Endothelial cell of umbilical vein (primary cell): Measurements from ENCODE around the gene DDX3X. TPM values are rescaled to one million over a fixed set of nuclear protein-coding genes. Genes with fewer than 3 reads are reported as not detected.

Experiments used
- BruUV-seq: library from RNA; stranded (reverse); fragments of 400-500 nt; replicated peaks from 2 replicates; lab custom pipeline; 2021; lab: Mats Ljungman, UMichigan
- CTCF ChIA-PET: fragments of 300-600, 350-600 bp; sonication (Branson Sonifier 250); formaldehyde crosslinking; loops from one replicate; lab custom pipeline; 2021; ENCODE audit warnings: antibody characterized with exemption, inconsistent platforms; lab: Charles Lee
- POLR2A ChIA-PET: fragments of 300-600, 350-600 bp; sonication (Branson Sonifier 250); formaldehyde crosslinking; loops from one replicate; lab custom pipeline; 2021; ENCODE audit warnings: antibody characterized with exemption, inconsistent platforms; lab: Charles Lee
- DNase-seq: peaks from one replicate; pipeline ENCODE4 v3.0.0-alpha.2; 2011; ENCODE audit warnings: low read depth, low spot score
- FAIRE-seq: peaks from 2 replicates; lab custom pipeline; 2011; peaks lifted over from hg19 to GRCh38; lab: Jason Lieb, UNC
- H2AFZ ChIP-seq: 2 replicates; pipeline ENCODE4 v1.6.0; 2012; ENCODE audit warnings: low read depth, low read length, control low read depth, inconsistent platforms
- H3K27ac ChIP-seq: 2 replicates; pipeline ENCODE4 v1.5.1; 2011; ENCODE audit warnings: low read depth, mild to moderate bottlenecking, control low read depth, low read length, moderate library complexity; ENCODE audit not compliant: insufficient read depth
- H3K27me3 ChIP-seq, 2 experiments: 2 replicates each; pipeline versions ENCODE4 v1.6.0 to v1.6.1; 2011; ENCODE audit warnings: low read length in 2 of 2, mixed read lengths in 1 of 2; ENCODE audit not compliant: control insufficient read depth in 2 of 2, insufficient read depth in 2 of 2
- H3K36me3 ChIP-seq, 2 experiments: 2 replicates in 1 of 2; 3 replicates in 1 of 2; pipeline ENCODE4 v1.5.1; 2011; ENCODE audit warnings: low read length in 2 of 2, mild to moderate bottlenecking in 1 of 2, moderate library complexity in 1 of 2; ENCODE audit not compliant: control insufficient read depth in 2 of 2, insufficient read depth in 2 of 2; ENCODE audit errors: extremely low read depth in 1 of 2
- H3K4me1 ChIP-seq: 3 replicates; pipeline ENCODE4 v1.5.1; 2011; ENCODE audit warnings: mild to moderate bottlenecking, low read length; ENCODE audit not compliant: control insufficient read depth, insufficient read depth; ENCODE audit errors: extremely low read depth
- H3K4me2 ChIP-seq: 2 replicates; pipeline ENCODE4 v1.6.1; 2011; ENCODE audit warnings: low read length, control low read depth, mixed read lengths; ENCODE audit not compliant: insufficient read depth
- H3K4me3 ChIP-seq, 3 experiments: fragments of 200-600 bp in 1 of 3; sonication (generic), shearing (Covaris generic) in 1 of 3; replicated peaks in 1 of 3; 2 replicates each; pipeline ENCODE4 v1.5.1; 2011 to 2016; ENCODE audit warnings: control low read depth in 3 of 3, low read length in 3 of 3, mild to moderate bottlenecking in 2 of 3, inconsistent platforms in 1 of 3, low read depth in 1 of 3, moderate library complexity in 1 of 3; ENCODE audit not compliant: insufficient read depth in 1 of 3
- H3K79me2 ChIP-seq: 2 replicates; pipeline ENCODE4 v1.6.0; 2012; ENCODE audit warnings: low read length, inconsistent platforms; ENCODE audit not compliant: control insufficient read depth, insufficient read depth
- H3K9ac ChIP-seq: replicated peaks from 2 replicates; pipeline ENCODE3; 2011; ENCODE audit warnings: low read length, control low read depth; ENCODE audit not compliant: insufficient read depth; ENCODE audit errors: extremely low read depth
- H3K9me1 ChIP-seq: replicated peaks from 3 replicates; pipeline ENCODE4 v1.6.0; 2011; ENCODE audit warnings: mild to moderate bottlenecking, low read length; ENCODE audit not compliant: control insufficient read depth, insufficient read depth; ENCODE audit errors: extremely low read depth
- H3K9me3 ChIP-seq: replicated peaks from 2 replicates; pipeline ENCODE4 v1.5.1; 2012; ENCODE audit warnings: low read length, inconsistent platforms; ENCODE audit not compliant: control insufficient read depth, insufficient read depth
- H4K20me1 ChIP-seq: replicated peaks from 2 replicates; pipeline ENCODE3; 2011; ENCODE audit warnings: mild to moderate bottlenecking, low read length; ENCODE audit not compliant: control insufficient read depth, insufficient read depth; ENCODE audit errors: extremely low read depth
- CTCF ChIP-seq, 2 donors: IDR thresholded peaks; 1 replicate in 1 of 2; 2 replicates in 1 of 2; pipeline ENCODE4 v1.5.1; 2011; ENCODE audit warnings: low read length in 2 of 2, mild to moderate bottlenecking in 2 of 2, moderate library complexity in 2 of 2, control low read depth in 1 of 2, inconsistent platforms in 1 of 2, low read depth in 1 of 2; ENCODE audit not compliant: insufficient read depth in 1 of 2; ENCODE audit errors: extremely low read depth in 1 of 2
- EZH2 ChIP-seq: IDR thresholded peaks from 2 replicates; pipeline ENCODE4 v1.6.1; 2012; ENCODE audit warnings: borderline replicate concordance, low read depth, mild to moderate bottlenecking, moderate library complexity, low read length, inconsistent platforms; ENCODE audit not compliant: severe bottlenecking
- FOS ChIP-seq: IDR thresholded peaks from 2 replicates; pipeline ENCODE4 v1.6.1; 2011; ENCODE audit warnings: mild to moderate bottlenecking, low read length, moderate library complexity, borderline replicate concordance; ENCODE audit not compliant: insufficient read depth
- GATA2 ChIP-seq: IDR thresholded peaks from 2 replicates; pipeline ENCODE4 v1.7.0; 2011; ENCODE audit warnings: low read depth, mild to moderate bottlenecking, moderate library complexity, mixed read lengths, low read length; ENCODE audit not compliant: insufficient read length, insufficient read depth
- JUN ChIP-seq: IDR thresholded peaks from 2 replicates; pipeline ENCODE4 v1.6.1; 2011; ENCODE audit warnings: borderline replicate concordance, low read depth; ENCODE audit not compliant: insufficient read length, insufficient read depth
- MAX ChIP-seq: IDR thresholded peaks from 2 replicates; pipeline ENCODE4 v1.6.1; 2011; ENCODE audit not compliant: insufficient read depth, insufficient read length
- MYC ChIP-seq: IDR thresholded peaks from one replicate; pipeline ENCODE4 v1.6.1; 2011; ENCODE audit warnings: mild to moderate bottlenecking, low read depth, low read length
- POLR2A ChIP-seq: IDR thresholded peaks from 2 replicates; pipeline ENCODE4 v1.6.1; 2012; ENCODE audit warnings: low read depth, mild to moderate bottlenecking, control low read depth, low read length
- POLR2AphosphoS5 ChIP-seq: IDR thresholded peaks from 2 replicates; pipeline ENCODE4 v1.6.1; 2012; ENCODE audit warnings: low read depth, mild to moderate bottlenecking, control low read depth, low read length, moderate library complexity; ENCODE audit not compliant: insufficient read depth
- dilution Hi-C: fragments of 300-500 bp; cut with MboI; formaldehyde crosslinking; loops from one replicate; pipeline ENCODE4 v1.15.0; 2019; ENCODE audit warnings: low sequenced_read_pairs; ENCODE audit not compliant: extremely low pct_ligation_motif_present
- intact Hi-C: fragments of 100-400 bp; cut with micrococcal nuclease; formaldehyde crosslinking; loops from one replicate; pipeline ENCODE4 v1.10.0; 2022
- polyA plus RNA-seq, 4 experiments: library from polyadenylated mRNA; depleted of rRNA in 3 of 4; stranded (reverse) in 3 of 4; unstranded in 1 of 4; fragments of >200 nt; gene quantifications; 2 replicates each; pipeline versions ENCODE4 v1.2.1 to v1.2.3, GENCODE V29; 2011 to 2012; ENCODE audit warnings: missing spikeins in 1 of 4
- total RNA-seq: library from RNA; stranded (reverse); gene quantifications from 2 replicates; pipeline ENCODE4 v1.2.3, GENCODE V29; 2021

The DDX3X gene
- total and polyA plus RNA-seq, 2 donors (not counting 3 experiments of a cell fraction or from before 2014, with no cell fraction given): 48.5 to 300 TPM

GRCh38 chrX:41382714-41383645, 49.0 kb downstream of the DDX3X start:
- DNase-seq (no peak), FAIRE-seq (peak; percentile 52)
- no peaks in the 10 kb centered on the region for H3K36me3 ChIP-seq
- no peak overlapping the region for H3K4me2 ChIP-seq
- no peaks in the 10 kb centered on the region for H4K20me1 ChIP-seq
- dilution Hi-C loops (no loop called here), intact Hi-C loops (no loop called here)
- no peak for TF ChIP-seq JUN
- no peak for TF ChIP-seq MAX
- no peak for TF ChIP-seq FOS
- TF ChIP-seq EZH2: no peak
- no peak for TF ChIP-seq POLR2A
- no peak for TF ChIP-seq POLR2AphosphoS5
- TF ChIP-seq GATA2: no peak
- no peak for TF ChIP-seq CTCF (IDR thresholded peaks at IDR 0.05; ENCODE audit: extremely low read depth in 1 of 2, insufficient read depth in 1 of 2, low read depth in 1 of 2, low read length in 2 of 2)
- TF ChIP-seq MYC: no peak
- no peaks in the 10 kb centered on the region for H3K27me3 ChIP-seq
- no TSS peak for BruUV-seq
- peak overlapping the region; percentile 34 for H3K27ac ChIP-seq
- H3K9me3 ChIP-seq: no peaks in the 10 kb centered on the region
- no peaks in the 10 kb centered on the region for H3K9me1 ChIP-seq
- H3K9ac ChIP-seq: no peak overlapping the region
- H3K79me2 ChIP-seq: no peaks in the 10 kb centered on the region
- H2AFZ ChIP-seq: no peak overlapping the region
- CTCF ChIA-PET: interaction anchor here (0.6 to 1.2 kb wide), 2 partner anchors 10 to 77 kb away, joined by 3 read pairs; no protein-coding TSS in a partner anchor
- no peak overlapping the region for H3K4me3 ChIP-seq
- POLR2A ChIA-PET: no interaction called here
- H3K4me1 ChIP-seq: peaks cover 10% of the 10 kb centered on the region
